Fibroblast of upper back skin (primary cell): ENCODE measurements around the gene CPB1.
"Not testable (repeated sequence)": the region's sequence is repeated elsewhere in the genome, so short reads cannot be mapped to it uniquely, and the experiment has no call there.

ENCODE experiments used
- DNase-seq: peaks from one replicate; pipeline ENCODE4 v3.0.0-alpha.2; 2013

The CPB1 gene

DNA sequence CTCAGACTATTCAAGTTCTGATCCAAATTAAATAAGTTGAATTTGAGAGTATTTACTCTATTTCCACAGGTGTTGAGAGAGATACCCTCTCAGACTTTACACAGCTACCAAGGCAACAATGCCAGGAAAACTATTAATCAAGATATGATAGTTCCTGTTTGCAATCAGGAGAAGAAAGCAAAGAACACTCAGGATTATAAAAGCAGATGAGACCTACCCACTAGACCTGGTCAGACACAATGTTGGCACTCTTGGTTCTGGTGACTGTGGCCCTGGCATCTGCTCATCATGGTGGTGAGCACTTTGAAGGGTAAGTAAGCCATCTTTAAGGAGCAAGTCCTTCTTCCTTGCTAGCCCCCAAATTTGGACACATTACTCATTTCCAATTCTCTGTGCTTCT is at the start of gene CPB1:
Gene CPB1 (plus strand): TSS at position 227 of the 400 bp plus-strand sequence. CDS start 13 bp downstream, at position 240.
- DNase-seq: no peak

DNA sequence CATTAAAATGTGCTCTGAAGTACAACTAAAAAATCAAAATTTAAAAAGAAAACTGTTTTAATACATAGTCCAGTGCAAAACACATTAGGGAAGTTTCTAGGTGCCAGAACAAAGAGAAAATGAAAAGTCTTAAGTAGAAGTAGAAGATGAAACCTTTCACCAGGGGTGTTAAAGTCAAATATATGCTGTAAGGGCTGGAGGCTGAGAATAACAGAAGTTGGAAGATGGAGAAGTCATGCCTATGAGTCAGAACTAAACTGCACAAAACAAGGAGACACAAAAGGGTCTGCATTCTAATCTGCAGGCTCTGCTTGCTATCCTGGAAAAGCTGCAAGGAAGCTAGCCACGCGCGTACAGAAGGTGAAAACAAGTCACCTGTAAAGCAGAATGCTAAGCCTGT is 48.7 kb upstream of the CPB1 start:
- DNase-seq: no peak

- not testable (repeated sequence) for DNase-seq
Measured at GRCh38 chr3:148785026-148785425, 42.6 kb upstream of the CPB1 start.

- DNase-seq: not testable (repeated sequence)
Measured at GRCh38 chr3:148786159-148786558, 41.5 kb upstream of the CPB1 start.

GRCh38 chr3:148789146-148789545 is 38.5 kb upstream of the CPB1 start:
- DNase-seq: peak; percentile 67

GRCh38 chr3:148789906-148790305 is 37.7 kb upstream of the CPB1 start:
- DNase-seq: no peak

GRCh38 chr3:148790370-148790769 is 37.2 kb upstream of the CPB1 start:
- no peak for DNase-seq

GRCh38 chr3:148790851-148791735 is 36.5 kb upstream of the CPB1 start:
- DNase-seq: peak; percentile 49

GRCh38 chr3:148791920-148792319 is 35.7 kb upstream of the CPB1 start:
- no peak for DNase-seq

DNA sequence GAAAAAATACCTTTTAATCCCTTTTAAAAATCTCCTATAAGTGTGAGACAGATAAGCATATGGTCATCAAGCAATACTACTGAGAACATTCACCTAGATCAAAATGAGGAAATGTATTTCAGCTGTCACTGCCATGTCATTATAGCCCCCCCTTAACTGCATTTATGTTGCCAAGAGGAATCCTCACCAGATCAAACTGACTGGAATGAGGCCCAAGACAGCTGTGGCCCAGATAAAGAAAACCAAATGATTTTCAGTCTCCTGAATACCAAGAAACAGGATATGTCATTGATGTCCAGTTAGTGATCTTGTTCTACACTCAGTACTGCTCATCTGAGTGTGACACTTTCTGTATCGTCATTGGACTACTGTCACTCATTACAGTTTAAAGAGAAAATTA is 35.1 kb upstream of the CPB1 start:
- DNase-seq: no peak

- no peak for DNase-seq
Measured at GRCh38 chr3:148796799-148797198, 30.8 kb upstream of the CPB1 start.

- no peak for DNase-seq
Measured at GRCh38 chr3:148797795-148798194, 29.8 kb upstream of the CPB1 start.

GRCh38 chr3:148800414-148800813 is 27.2 kb upstream of the CPB1 start:
- DNase-seq: no peak

- no peak for DNase-seq
Measured at GRCh38 chr3:148809835-148810234, 17.8 kb upstream of the CPB1 start.

- DNase-seq: no peak
Measured at GRCh38 chr3:148815316-148816110, 12.1 kb upstream of the CPB1 start.

GRCh38 chr3:148816427-148816826 is 11.2 kb upstream of the CPB1 start:
- no peak for DNase-seq

GRCh38 chr3:148816981-148817525 is 10.6 kb upstream of the CPB1 start:
- DNase-seq: no peak

DNA sequence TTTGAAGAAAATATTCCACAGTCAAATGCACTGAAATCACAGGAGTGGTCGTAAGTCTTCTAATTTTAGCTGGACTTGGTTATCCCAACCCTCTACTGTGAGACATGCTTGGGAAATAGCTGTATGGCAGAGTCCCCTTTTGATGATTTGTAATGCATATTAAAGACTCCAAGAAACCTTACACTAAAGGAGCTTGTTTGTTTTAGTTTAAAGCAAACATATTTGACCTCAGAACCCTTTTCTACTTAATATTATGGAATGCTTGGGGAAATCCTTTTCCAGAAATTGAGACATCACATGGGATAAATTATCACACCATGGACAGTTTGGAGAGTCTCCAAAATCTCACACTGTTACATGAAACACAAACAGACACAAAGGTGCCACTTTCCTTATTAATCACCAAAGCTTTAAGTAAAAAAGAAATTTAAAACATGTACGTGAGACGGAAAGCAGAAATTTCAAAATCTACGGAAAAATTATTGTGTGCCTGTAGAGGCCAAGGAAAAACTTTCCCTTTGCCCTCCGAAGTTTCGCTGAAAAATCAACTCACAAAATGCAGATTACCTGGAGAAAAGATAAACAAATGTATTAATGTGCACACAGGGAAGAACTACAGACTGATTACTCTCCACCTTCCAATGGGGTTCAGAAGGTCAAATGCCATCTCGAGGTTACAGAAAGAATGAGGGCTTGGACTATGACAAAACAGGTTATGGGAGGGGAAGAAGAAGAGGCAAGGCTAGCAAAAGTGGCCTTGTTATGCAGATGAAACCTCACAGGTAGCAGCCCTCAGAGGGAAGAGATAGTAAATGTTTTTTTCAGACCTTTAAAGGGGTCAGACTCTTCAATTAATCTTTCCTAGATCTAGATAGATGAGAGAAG is 7.0 kb upstream of the CPB1 start:
- DNase-seq: no peak

DNA sequence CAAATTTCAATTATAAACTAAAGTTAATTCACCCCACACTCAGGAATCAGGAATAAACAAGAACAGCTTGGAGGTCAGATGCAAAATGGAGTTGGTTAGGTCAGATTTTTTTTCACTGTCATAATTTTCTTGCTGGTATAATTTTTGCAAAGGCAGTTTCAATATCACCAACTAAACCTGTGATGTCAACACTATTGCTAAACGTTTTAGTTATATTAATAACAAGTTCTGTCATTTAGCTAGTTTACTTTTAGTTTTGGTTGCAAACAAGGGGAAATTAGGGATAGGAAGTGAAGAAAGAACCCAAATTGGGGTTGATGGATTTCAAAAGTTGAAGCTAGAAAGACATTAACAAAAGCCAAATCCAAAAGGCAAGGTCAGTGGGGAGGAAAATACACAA is 4.6 kb upstream of the CPB1 start:
- DNase-seq: no peak

DNA sequence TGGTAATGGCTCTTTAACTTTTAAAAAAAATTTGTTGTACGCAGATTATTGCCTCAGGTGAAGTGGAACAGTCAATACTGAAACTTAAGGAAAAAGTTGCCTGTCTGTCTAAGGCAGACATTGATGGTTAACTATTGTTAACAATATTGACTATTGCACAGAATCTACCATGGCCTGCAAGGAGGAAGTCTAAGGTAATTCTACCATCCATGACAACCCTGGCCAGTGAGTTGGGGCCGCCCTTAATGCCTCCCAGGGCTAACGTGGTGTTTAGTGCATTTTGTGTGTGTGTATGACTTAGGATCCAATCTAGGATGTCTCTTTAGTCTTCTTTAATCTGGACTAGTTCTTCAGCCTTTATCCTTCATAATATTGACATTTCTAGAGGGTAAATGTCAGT is 2.1 kb upstream of the CPB1 start:
- no peak for DNase-seq

GRCh38 chr3:148828136-148828690 is 602 bp downstream of the CPB1 start:
- DNase-seq: peak; percentile 30

- no peak for DNase-seq
Measured at GRCh38 chr3:148829926-148830325, 2.3 kb downstream of the CPB1 start.
